ENCODE results near the gene MRPS14.

The MRPS14 gene

DNA sequence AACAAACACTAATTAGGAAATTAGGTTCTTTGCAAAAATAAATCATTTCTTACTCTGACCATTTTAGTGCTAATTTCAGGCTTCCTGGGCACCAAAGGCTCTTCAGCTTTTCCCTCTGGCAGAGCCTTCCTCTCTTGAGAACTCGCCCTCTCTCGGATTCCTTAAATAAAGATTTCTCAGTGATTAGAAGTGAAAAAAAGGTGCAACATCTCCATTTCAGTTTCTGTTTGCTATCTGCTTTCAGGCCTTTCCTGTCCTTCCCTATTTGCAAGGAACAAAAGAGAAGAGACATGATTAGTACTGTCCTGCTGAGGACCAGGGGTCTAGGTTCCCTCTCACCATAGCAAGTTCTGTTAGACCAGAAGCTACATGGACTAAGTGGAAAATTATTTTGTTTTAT lies 51.3 kb downstream of the MRPS14 start:
- no peak overlapping the region for H3K9ac ChIP-seq (ENCODE audit: low read length)
- no peaks in the 10 kb centered on the region for H3K27me3 ChIP-seq (ENCODE audit: control insufficient read depth, insufficient read depth, low read length)
- no peak overlapping the region for H3K4me3 ChIP-seq (ENCODE audit: low read length)
- peaks cover 9% of the 10 kb centered on the region for H3K4me1 ChIP-seq (ENCODE audit: control insufficient read depth, insufficient read depth, low read length)
- H3K9me3 ChIP-seq (ENCODE audit: control insufficient read depth, low read length), result no peaks in the 10 kb centered on the region
- peaks cover 8% of the 10 kb centered on the region for H3K36me3 ChIP-seq (ENCODE audit: control insufficient read depth, insufficient read depth, low read length)

DNA sequence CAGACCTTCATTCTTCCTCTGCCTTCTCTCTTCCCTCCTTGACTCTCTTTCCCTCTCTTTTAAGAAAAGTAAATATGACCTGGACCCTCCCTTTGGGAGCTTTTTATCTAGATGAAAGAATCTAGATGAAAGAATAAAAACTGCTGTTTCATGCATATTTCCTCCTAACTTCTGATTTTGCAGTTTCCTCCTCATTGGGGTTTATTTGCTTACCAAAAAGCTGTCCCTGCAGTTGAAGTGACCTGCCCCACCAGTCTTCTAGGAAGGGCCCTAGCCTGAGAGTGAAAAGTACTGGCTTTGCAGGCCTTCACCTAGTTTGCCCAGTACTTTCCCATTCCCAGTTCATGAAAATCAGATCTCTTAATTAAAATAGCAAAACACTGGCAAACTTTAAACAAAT lies 51.8 kb downstream of the MRPS14 start:
- H3K9me3 ChIP-seq (ENCODE audit: control insufficient read depth, low read length), result no peaks in the 10 kb centered on the region
- peaks cover 5% of the 10 kb centered on the region for H3K36me3 ChIP-seq (ENCODE audit: control insufficient read depth, insufficient read depth, low read length)
- H3K9ac ChIP-seq (ENCODE audit: low read length), result no peak overlapping the region
- no peaks in the 10 kb centered on the region for H3K27me3 ChIP-seq (ENCODE audit: control insufficient read depth, insufficient read depth, low read length)
- H3K4me3 ChIP-seq (ENCODE audit: low read length), result no peak overlapping the region
- peaks cover 9% of the 10 kb centered on the region for H3K4me1 ChIP-seq (ENCODE audit: control insufficient read depth, insufficient read depth, low read length)

DNA sequence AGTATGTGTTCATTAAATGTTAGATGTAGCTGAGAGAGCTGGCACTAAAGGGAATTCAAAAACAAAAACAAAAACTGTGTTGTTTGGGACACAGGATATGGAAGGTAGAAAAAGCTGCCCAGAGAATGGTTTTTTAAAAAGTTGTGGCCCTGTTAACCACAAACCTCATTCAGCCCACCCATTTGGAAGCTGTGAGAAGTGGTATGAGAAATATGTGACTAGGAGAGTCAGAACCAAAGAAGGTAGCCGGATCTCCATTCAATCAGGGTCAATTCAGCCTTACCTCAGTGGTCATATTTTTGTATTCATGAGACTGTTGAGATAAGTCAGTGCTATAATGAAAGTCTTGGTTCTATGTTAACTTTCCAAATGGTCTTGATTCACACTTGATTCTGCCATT lies 53.2 kb downstream of the MRPS14 start:
- no peaks in the 10 kb centered on the region for H3K9me3 ChIP-seq (ENCODE audit: control insufficient read depth, low read length)
- no peak overlapping the region for H3K9ac ChIP-seq (ENCODE audit: low read length)
- no peak overlapping the region for H3K4me3 ChIP-seq (ENCODE audit: low read length)
- no peaks in the 10 kb centered on the region for H3K27me3 ChIP-seq (ENCODE audit: control insufficient read depth, insufficient read depth, low read length)
- H3K36me3 ChIP-seq (ENCODE audit: control insufficient read depth, insufficient read depth, low read length), result peaks cover 3% of the 10 kb centered on the region
- peaks cover 22% of the 10 kb centered on the region for H3K4me1 ChIP-seq (ENCODE audit: control insufficient read depth, insufficient read depth, low read length)

DNA sequence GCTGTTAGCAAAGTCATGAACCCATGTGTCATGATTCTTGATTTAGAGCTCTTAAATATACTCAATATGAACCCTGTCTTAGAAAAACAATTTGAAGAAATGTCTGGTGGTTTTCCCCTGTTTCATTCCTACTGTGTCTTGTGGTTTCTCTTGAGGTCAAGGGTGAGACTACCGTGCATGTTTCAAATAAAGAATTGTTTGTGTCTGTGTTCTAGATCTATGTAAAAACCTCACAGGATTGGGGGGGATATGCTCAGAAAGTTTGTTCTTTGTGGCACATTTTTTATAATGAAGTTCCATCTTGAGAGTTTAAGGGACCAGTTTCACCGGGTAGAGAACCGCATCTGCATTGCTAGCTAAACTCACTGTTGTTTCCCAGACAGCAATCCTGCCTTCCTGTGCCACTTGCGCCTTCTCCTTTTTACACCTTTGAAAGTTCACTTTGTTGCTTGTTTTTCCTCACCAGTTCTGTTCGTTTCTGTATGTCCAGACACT lies 54.4 kb downstream of the MRPS14 start:
- Histone ChIP-seq H3K27me3 (ENCODE audit: control insufficient read depth, insufficient read depth, low read length) (no peaks in the 10 kb centered on the region), H3K36me3 (ENCODE audit: control insufficient read depth, insufficient read depth, low read length) (peaks cover 3% of the 10 kb centered on the region), H3K4me1 (ENCODE audit: control insufficient read depth, insufficient read depth, low read length) (peaks cover 33% of the 10 kb centered on the region), H3K9ac (ENCODE audit: low read length) (no peak overlapping the region), H3K4me3 (ENCODE audit: low read length) (no peak overlapping the region), H3K9me3 (ENCODE audit: control insufficient read depth, low read length) (no peaks in the 10 kb centered on the region)

DNA sequence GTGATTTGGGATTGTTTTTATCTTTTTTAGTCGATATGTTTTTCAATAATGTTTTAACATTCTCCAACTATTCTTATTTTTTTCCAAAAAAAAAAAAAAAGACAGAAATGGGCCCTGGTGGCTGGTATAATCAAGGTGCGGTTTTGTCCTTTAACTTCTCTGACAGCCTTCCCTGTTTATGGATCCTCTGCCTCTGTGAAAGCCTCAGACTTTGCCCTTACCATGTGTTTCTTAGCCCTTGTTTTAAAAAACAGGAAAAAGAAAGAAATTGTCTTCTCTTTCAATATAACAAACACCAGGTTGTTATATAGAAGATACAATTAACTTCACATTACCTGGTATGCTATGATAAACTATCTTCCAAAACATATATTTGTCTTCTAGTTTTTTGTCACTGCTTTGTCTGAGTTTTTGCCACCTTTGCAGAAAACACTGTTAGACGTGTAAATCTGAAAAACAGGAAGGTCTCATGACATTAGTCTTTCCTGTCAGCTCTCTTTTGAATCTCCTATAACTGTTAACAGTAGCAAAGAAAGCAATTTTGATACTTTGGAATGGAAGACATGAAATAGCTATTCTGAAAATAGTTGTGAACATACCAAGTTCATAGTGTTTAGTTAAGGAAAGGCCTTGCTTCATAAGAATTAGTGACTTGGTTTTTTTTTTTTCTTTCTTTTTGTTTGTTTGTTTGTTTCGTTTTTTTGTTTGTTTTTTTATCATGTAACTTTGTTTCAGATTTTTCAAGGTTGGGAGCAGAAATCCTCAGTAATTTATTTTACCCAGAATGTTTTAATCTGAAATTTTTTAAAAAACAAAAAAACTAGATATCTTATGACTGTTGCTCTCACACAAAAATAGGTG lies 55.1 kb downstream of the MRPS14 start:
- H3K4me1 ChIP-seq (ENCODE audit: control insufficient read depth, insufficient read depth, low read length), result peaks cover 39% of the 10 kb centered on the region
- no peaks in the 10 kb centered on the region for H3K27me3 ChIP-seq (ENCODE audit: control insufficient read depth, insufficient read depth, low read length)
- no peak overlapping the region for H3K4me3 ChIP-seq (ENCODE audit: low read length)
- H3K9ac ChIP-seq (ENCODE audit: low read length), result no peak overlapping the region
- peaks cover 3% of the 10 kb centered on the region for H3K36me3 ChIP-seq (ENCODE audit: control insufficient read depth, insufficient read depth, low read length)
- H3K9me3 ChIP-seq (ENCODE audit: control insufficient read depth, low read length), result no peaks in the 10 kb centered on the region

DNA sequence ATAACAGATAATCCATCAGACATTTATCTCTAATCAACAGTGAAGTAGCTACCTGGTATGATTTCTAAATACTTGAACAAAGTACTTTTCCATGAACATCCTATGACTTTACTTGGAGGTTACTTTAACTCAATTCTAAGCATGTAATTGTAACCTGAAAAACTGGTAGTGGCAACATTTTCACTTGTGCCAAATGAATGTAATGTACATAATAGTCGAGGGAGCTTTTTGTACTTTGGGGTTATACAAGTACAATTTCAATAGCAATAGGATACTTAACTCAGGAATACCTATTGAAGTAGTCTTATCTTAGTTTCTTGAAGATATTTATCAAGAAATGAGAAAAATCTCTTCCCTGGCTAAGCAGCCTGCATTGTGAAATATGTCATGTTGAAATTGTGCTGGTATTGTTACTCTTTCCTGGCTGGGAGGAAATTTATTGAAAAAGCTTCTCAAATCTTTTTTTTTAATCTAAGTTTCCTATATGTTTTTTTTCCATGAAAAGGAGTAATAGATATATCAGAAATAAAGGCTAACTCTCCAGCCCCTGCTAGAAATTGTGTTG lies 57.1 kb downstream of the MRPS14 start:
- no peak overlapping the region for H3K9ac ChIP-seq (ENCODE audit: low read length)
- H3K36me3 ChIP-seq (ENCODE audit: control insufficient read depth, insufficient read depth, low read length), result peaks cover 3% of the 10 kb centered on the region
- peaks cover 39% of the 10 kb centered on the region for H3K4me1 ChIP-seq (ENCODE audit: control insufficient read depth, insufficient read depth, low read length)
- H3K27me3 ChIP-seq (ENCODE audit: control insufficient read depth, insufficient read depth, low read length), result no peaks in the 10 kb centered on the region
- no peak overlapping the region for H3K4me3 ChIP-seq (ENCODE audit: low read length)
- no peaks in the 10 kb centered on the region for H3K9me3 ChIP-seq (ENCODE audit: control insufficient read depth, low read length)

DNA sequence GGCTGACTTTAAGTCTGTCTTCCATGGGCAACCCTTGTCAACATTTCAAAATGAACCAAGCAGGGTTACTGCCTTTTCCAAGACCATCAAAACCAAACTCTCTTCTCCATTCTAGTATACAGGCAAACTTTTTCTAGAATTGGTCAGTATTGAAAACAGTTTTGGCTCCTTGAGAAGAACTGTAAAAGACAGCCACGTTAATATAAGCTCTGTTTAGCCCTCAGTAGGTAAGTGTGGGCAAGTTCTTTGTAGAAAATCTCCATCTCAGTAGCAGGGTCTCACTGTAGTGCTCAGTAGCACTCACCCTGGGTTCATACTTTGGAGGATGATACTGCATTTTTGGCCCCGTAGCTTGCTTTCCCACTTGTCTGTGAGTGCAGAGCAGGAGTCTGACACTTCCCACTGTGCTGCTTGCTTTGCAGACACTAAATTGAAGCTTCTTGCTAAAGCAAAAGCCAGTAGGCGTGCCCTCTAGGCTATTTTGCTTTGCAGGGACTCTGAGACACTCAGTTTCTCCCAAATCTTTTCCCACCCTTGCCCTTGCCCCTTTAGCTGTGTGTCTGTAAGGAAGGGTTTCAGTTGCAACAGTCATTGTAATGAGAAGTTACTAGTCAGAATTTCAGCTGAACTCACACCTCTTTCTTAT lies 57.7 kb downstream of the MRPS14 start:
- H3K4me1 ChIP-seq (ENCODE audit: control insufficient read depth, insufficient read depth, low read length), result peaks cover 39% of the 10 kb centered on the region
- no peak overlapping the region for H3K4me3 ChIP-seq (ENCODE audit: low read length)
- H3K9me3 ChIP-seq (ENCODE audit: control insufficient read depth, low read length), result no peaks in the 10 kb centered on the region

DNA sequence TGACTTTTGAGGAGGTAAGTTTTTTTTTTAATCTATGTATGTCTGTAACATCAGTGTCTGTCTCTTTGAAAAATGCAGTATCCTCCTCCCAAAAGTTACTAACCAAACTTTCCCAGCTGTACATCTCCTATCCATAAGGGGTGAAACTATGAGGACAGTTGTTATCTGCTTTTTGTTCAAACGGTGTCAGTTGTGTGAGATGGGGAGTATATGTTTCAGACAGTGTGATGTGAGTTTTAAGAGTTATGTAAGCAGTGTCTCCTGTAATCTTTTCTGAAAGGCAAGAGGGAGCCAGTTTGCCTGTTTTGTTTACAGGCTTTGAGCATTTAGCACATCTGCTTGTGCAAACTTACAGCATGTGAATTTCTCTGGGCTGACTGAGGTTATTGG lies 58.3 kb downstream of the MRPS14 start:
- no peaks in the 10 kb centered on the region for H3K9me3 ChIP-seq (ENCODE audit: control insufficient read depth, low read length)
- H3K36me3 ChIP-seq (ENCODE audit: control insufficient read depth, insufficient read depth, low read length), result peaks cover under 1% of the 10 kb centered on the region
- H3K4me1 ChIP-seq (ENCODE audit: control insufficient read depth, insufficient read depth, low read length), result peaks cover 39% of the 10 kb centered on the region
- H3K9ac ChIP-seq (ENCODE audit: low read length), result peak overlapping the region; percentile 11
- no peak overlapping the region for H3K4me3 ChIP-seq (ENCODE audit: low read length)
- no peaks in the 10 kb centered on the region for H3K27me3 ChIP-seq (ENCODE audit: control insufficient read depth, insufficient read depth, low read length)

More for the DNA sequence above, 57.7 kb downstream of the MRPS14 start:
- Histone ChIP-seq H3K36me3 (ENCODE audit: control insufficient read depth, insufficient read depth, low read length) (peaks cover 3% of the 10 kb centered on the region), H3K27me3 (ENCODE audit: control insufficient read depth, insufficient read depth, low read length) (no peaks in the 10 kb centered on the region), H3K9ac (ENCODE audit: low read length) (peak overlapping the region; percentile 11)

DNA sequence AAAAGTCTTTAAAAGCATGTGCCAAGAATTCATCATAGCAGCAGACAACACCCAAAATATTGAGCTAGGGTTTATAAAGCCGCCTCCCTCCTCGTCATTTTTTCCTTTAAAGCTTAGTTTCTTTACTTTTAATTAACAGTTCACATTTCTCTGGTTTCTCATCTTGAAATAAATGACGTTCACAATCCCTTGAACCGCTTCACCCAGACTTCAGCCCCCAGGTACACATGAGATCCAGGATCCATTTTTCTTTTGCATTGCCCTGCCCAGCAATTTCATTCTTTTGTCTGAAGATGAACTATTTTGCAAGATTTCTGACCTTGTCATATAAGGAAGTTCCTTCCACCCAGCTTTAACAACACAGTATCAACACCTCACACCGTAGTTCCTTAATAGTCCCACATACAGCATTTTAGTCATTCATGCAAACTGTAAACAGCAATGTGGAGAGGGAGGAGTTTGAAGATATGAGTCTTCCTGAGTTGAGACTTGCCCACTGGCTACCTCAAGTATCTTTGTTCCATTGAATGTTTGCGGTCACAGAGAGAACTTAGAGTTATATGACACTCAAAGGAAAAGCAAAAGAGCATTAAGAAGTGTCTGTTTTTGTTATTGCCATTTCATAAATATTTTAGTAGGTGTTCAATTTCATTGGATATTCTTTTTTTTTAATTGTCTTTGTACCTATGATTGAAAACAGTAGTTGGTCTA lies 58.8 kb downstream of the MRPS14 start:
- Histone ChIP-seq H3K4me3 (ENCODE audit: low read length) (no peak overlapping the region), H3K27me3 (ENCODE audit: control insufficient read depth, insufficient read depth, low read length) (no peaks in the 10 kb centered on the region), H3K4me1 (ENCODE audit: control insufficient read depth, insufficient read depth, low read length) (peaks cover 39% of the 10 kb centered on the region), H3K36me3 (ENCODE audit: control insufficient read depth, insufficient read depth, low read length) (no peaks in the 10 kb centered on the region), H3K9ac (ENCODE audit: low read length) (peak overlapping the region; percentile 11), H3K9me3 (ENCODE audit: control insufficient read depth, low read length) (no peaks in the 10 kb centered on the region)

DNA sequence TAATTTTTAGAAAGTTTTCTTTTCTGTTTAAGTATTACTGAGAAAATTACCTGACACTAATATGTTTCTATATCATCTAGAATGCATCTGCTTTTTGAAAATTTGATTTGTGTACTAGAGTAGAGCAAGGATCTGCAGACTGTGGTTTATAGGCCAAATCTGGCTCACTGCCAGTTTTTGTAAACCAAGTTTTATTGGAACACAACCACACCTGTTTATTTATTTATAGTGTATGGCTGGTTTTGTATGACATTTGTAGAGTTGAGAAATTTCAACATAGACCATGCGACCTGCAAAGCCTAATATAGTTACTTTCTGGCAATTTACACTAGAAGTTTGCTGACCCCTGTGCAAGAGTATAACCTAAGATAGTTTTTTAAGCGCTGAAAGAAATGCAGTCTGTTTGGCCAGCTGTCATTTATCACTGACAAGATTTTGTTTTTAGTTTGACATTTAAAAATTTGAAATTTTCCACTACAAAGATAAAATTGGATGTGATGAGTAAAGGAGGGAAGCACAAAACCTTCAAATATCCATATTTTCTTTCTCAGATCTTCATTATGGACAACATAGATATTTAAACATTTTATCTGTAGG lies 59.6 kb downstream of the MRPS14 start:
- H3K27me3 ChIP-seq (ENCODE audit: control insufficient read depth, insufficient read depth, low read length), result no peaks in the 10 kb centered on the region
- H3K4me1 ChIP-seq (ENCODE audit: control insufficient read depth, insufficient read depth, low read length), result peaks cover 39% of the 10 kb centered on the region
- no peak overlapping the region for H3K9ac ChIP-seq (ENCODE audit: low read length)
- H3K9me3 ChIP-seq (ENCODE audit: control insufficient read depth, low read length), result no peaks in the 10 kb centered on the region
- no peaks in the 10 kb centered on the region for H3K36me3 ChIP-seq (ENCODE audit: control insufficient read depth, insufficient read depth, low read length)
- no peak overlapping the region for H3K4me3 ChIP-seq (ENCODE audit: low read length)

All from mucosa of stomach (tissue), 1 donor.